CD8-positive, alpha-beta memory T cell (primary cell): ENCODE measurements around the gene FGFR4. TPM values are rescaled to one million over a fixed set of nuclear protein-coding genes. Genes with fewer than 3 reads are reported as not detected.

Source experiments
- CTCF ChIA-PET: fragments of 350-600 bp; sonication (Branson Sonifier 250); formaldehyde crosslinking; loops from one replicate; lab custom pipeline; 2021; ENCODE audit warnings: antibody characterized with exemption; lab: Charles Lee
- POLR2A ChIA-PET: fragments of 350-600 bp; sonication (Branson Sonifier 250); formaldehyde crosslinking; loops from one replicate; lab custom pipeline; 2021; ENCODE audit warnings: antibody characterized with exemption; lab: Charles Lee
- DNase-seq, 5 donors: peaks; one replicate each; pipeline versions ENCODE4 v3.0.0 to v3.0.0-alpha.2; 2020 to 2022; ENCODE audit warnings: mixed read lengths in 1 of 5
- H3K27ac ChIP-seq: one replicate; pipeline ENCODE4 v1.7.0; 2013; ENCODE audit warnings: low read depth, mild to moderate bottlenecking, low read length, moderate library complexity
- H3K27me3 ChIP-seq: 2 replicates; pipeline ENCODE4 v1.7.0; 2013; ENCODE audit warnings: low read length, mild to moderate bottlenecking; ENCODE audit not compliant: insufficient read depth, poor library complexity, severe bottlenecking
- H3K36me3 ChIP-seq: 2 replicates; pipeline ENCODE4 v1.7.0; 2013; ENCODE audit warnings: mild to moderate bottlenecking, low read length, moderate library complexity; ENCODE audit not compliant: insufficient read depth
- H3K4me1 ChIP-seq: 2 replicates; pipeline ENCODE4 v1.7.0; 2013; ENCODE audit warnings: mild to moderate bottlenecking, low read length, moderate library complexity; ENCODE audit not compliant: insufficient read depth
- H3K4me3 ChIP-seq: 2 replicates; pipeline ENCODE4 v1.7.0; 2013; ENCODE audit warnings: mild to moderate bottlenecking, low read length
- H3K9me3 ChIP-seq: 2 replicates; pipeline ENCODE4 v1.7.0; 2013; ENCODE audit warnings: mild to moderate bottlenecking, low read length
- H3K27ac Mint-ChIP-seq, 8 donors: one replicate each; pipeline ENCODE4 v1.8.0; 2020 to 2021; ENCODE audit warnings: mixed read lengths in 8 of 8, mild to moderate bottlenecking in 6 of 8, inconsistent platforms in 3 of 8, moderate library complexity in 3 of 8
- H3K27me3 Mint-ChIP-seq, 2 donors: one replicate each; pipeline ENCODE4 v1.8.0; 2020 to 2021; ENCODE audit warnings: mixed read lengths in 2 of 2, mild to moderate bottlenecking in 1 of 2, moderate library complexity in 1 of 2
- H3K36me3 Mint-ChIP-seq, 3 donors: one replicate each; pipeline ENCODE4 v1.8.0; 2020 to 2021; ENCODE audit warnings: mixed read lengths in 3 of 3, inconsistent platforms in 1 of 3, mild to moderate bottlenecking in 1 of 3
- H3K4me1 Mint-ChIP-seq, 3 donors: one replicate each; pipeline ENCODE4 v1.8.0; 2020 to 2021; ENCODE audit warnings: mixed read lengths in 3 of 3, inconsistent platforms in 1 of 3, mild to moderate bottlenecking in 1 of 3
- H3K4me3 Mint-ChIP-seq, 7 donors: one replicate each; pipeline ENCODE4 v1.8.0; 2020 to 2021; ENCODE audit warnings: mixed read lengths in 7 of 7, mild to moderate bottlenecking in 6 of 7, moderate library complexity in 4 of 7, inconsistent platforms in 2 of 7
- H3K9me3 Mint-ChIP-seq, 5 donors: one replicate each; pipeline ENCODE4 v1.8.0; 2020 to 2022; ENCODE audit warnings: mixed read lengths in 5 of 5, mild to moderate bottlenecking in 3 of 5, moderate library complexity in 2 of 5, inconsistent platforms in 1 of 5
- polyA plus RNA-seq: library from polyadenylated mRNA; unstranded; fragments of 300-500 nt; fragmentation: Illumina TruSeq; gene quantifications from one replicate; pipeline ENCODE4 v1.2.3, GENCODE V29; 2021
- total RNA-seq, 2 experiments: library from RNA; stranded (reverse); gene quantifications; one replicate each; pipeline ENCODE4 v1.2.3, GENCODE V29; 2021

The FGFR4 gene
- total and polyA plus RNA-seq, 3 experiments from 2014 or later, result 0.29 to 1.2 (median 0.42) TPM

- CTCF ChIA-PET, result interaction anchor here (1.6 kb wide), 1 partner anchor 19 kb away, joined by 5 read pairs; no protein-coding TSS in a partner anchor
- H3K36me3 ChIP-seq, result no peaks in the 10 kb centered on the region
- no peaks in the 10 kb centered on the region for H3K27me3 ChIP-seq
- Mint-ChIP-seq H3K27ac (no peak overlapping the region), H3K4me3 (no peak overlapping the region), H3K27me3 (no peaks in the 10 kb centered on the region), H3K9me3 (no peaks in the 10 kb centered on the region), H3K4me1 (no peaks in the 10 kb centered on the region), H3K36me3 (no peaks in the 10 kb centered on the region)
- H3K9me3 ChIP-seq, result no peaks in the 10 kb centered on the region
- no peak for DNase-seq
- no peak overlapping the region for H3K4me3 ChIP-seq
- H3K4me1 ChIP-seq, result no peaks in the 10 kb centered on the region
- H3K27ac ChIP-seq, result no peak overlapping the region
- POLR2A ChIA-PET, result no interaction called here
Measured at GRCh38 chr5:177093082-177093712, 6.5 kb downstream of the FGFR4 start.

DNA sequence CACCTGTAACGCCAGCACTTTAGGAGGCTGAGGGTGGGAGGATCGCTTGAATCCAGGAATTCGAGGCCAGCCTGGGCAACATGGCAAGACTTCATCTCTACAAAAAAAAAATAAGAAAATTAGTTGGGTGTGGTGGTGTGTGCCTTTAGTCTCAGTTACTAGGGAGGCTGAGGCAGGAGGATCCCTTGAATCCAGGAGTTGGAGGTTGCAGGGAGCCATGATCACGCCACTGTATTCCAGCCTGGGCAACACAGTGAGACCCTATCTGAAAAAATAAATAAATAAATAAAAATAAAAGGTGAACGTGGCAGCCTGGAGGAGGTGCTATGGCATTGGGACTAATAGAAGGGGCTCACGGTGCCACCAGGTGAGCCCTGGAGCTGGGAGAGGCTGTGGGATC, 7.1 kb downstream of the FGFR4 start:
- no peaks in the 10 kb centered on the region for H3K27me3 Mint-ChIP-seq
- DNase-seq, result no peak
- H3K27ac Mint-ChIP-seq, result no peak overlapping the region
- H3K36me3 Mint-ChIP-seq, result no peaks in the 10 kb centered on the region
- no peaks in the 10 kb centered on the region for H3K9me3 Mint-ChIP-seq
- H3K9me3 ChIP-seq, result no peaks in the 10 kb centered on the region
- no peaks in the 10 kb centered on the region for H3K36me3 ChIP-seq
- no peak overlapping the region for H3K27ac ChIP-seq
- H3K4me1 Mint-ChIP-seq, result no peaks in the 10 kb centered on the region
- ChIA-PET POLR2A (no interaction called here), CTCF (no interaction called here)
- H3K27me3 ChIP-seq, result no peaks in the 10 kb centered on the region
- H3K4me3 Mint-ChIP-seq, result no peak overlapping the region
- no peak overlapping the region for H3K4me3 ChIP-seq
- H3K4me1 ChIP-seq, result no peaks in the 10 kb centered on the region

DNA sequence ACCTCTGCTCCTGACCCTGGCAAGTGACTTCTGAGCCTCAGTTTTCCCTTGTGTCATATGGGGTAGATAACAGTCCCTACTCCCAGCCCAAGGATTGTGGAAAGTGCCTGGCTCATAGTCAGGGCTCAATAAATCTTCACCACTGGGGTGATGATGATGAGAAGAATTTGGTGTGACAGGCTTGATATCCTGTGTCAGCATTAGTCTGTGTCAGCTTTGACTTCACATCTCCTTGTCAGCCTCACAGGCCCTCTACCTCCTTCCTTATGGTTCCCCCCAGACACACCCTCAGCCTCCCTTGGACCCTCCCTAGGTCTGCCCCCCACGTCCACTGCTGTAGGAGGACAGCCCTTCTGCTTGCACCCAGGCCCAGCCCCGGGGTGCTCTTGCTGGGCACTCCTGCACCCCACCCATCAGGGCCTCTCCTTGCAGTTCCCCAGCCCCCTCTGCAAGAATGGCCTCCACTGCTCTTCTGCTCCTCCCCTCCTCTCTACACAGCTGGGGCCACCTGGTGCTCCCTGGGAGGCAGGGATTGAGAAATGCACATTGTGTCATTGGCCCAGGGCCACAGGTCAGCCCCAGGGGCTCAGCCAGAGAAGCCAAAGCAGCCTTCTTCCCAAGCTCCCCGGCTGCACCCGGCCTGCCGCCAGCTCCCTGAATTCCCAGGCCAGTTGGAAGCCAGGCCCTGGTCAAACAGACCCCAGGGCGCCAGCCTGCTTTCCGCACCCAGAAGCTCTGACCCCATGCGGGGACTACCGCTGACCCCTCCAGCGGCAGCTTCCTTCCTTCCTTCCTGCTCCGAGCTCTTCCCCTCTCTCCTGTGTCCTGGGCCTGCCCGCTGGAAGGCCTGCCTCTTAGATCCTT, 7.7 kb downstream of the FGFR4 start:
- POLR2A ChIA-PET, result no interaction called here
- no peaks in the 10 kb centered on the region for H3K27me3 ChIP-seq
- H3K27ac ChIP-seq, result no peak overlapping the region
- H3K4me3 Mint-ChIP-seq, result no peak overlapping the region
- CTCF ChIA-PET, result no interaction called here
- no peak overlapping the region for H3K27ac Mint-ChIP-seq
- H3K4me1 Mint-ChIP-seq, result no peaks in the 10 kb centered on the region
- H3K36me3 ChIP-seq, result no peaks in the 10 kb centered on the region
- H3K9me3 ChIP-seq, result no peaks in the 10 kb centered on the region
- DNase-seq, result no peak
- H3K27me3 Mint-ChIP-seq, result no peaks in the 10 kb centered on the region
- no peaks in the 10 kb centered on the region for H3K9me3 Mint-ChIP-seq
- H3K4me3 ChIP-seq, result no peak overlapping the region
- no peaks in the 10 kb centered on the region for H3K36me3 Mint-ChIP-seq
- H3K4me1 ChIP-seq, result no peaks in the 10 kb centered on the region

DNA sequence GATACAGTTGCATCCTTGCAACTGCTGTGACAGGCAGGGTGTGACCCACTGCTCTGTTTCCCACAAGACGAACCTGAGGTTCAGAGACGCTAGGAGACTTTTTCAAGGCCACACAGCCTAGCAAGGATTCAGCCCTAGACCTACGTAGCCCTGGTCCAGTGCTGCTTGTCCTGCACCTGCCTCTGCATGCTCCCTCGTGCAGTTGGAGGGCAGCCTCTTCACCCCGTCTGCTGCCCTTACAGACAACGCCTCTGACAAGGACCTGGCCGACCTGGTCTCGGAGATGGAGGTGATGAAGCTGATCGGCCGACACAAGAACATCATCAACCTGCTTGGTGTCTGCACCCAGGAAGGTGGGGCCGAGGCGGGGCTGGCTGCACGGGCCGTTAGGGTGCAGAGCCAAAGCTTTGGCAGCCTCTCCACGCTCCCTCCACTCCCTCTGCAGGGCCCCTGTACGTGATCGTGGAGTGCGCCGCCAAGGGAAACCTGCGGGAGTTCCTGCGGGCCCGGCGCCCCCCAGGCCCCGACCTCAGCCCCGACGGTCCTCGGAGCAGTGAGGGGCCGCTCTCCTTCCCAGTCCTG, 8.5 kb downstream of the FGFR4 start:
- ChIA-PET CTCF (no interaction called here), POLR2A (no interaction called here)
- Histone ChIP-seq H3K9me3 (no peaks in the 10 kb centered on the region), H3K4me3 (no peak overlapping the region), H3K4me1 (no peaks in the 10 kb centered on the region), H3K27me3 (no peaks in the 10 kb centered on the region), H3K36me3 (no peaks in the 10 kb centered on the region), H3K27ac (no peak overlapping the region)
- H3K36me3 Mint-ChIP-seq, result no peaks in the 10 kb centered on the region
- no peak overlapping the region for H3K27ac Mint-ChIP-seq
- no peak for DNase-seq
- no peaks in the 10 kb centered on the region for H3K4me1 Mint-ChIP-seq
- H3K4me3 Mint-ChIP-seq, result no peak overlapping the region
- H3K9me3 Mint-ChIP-seq, result no peaks in the 10 kb centered on the region
- H3K27me3 Mint-ChIP-seq, result peaks cover 0 to under 1% of the 10 kb centered on the region in 2 donors

DNA sequence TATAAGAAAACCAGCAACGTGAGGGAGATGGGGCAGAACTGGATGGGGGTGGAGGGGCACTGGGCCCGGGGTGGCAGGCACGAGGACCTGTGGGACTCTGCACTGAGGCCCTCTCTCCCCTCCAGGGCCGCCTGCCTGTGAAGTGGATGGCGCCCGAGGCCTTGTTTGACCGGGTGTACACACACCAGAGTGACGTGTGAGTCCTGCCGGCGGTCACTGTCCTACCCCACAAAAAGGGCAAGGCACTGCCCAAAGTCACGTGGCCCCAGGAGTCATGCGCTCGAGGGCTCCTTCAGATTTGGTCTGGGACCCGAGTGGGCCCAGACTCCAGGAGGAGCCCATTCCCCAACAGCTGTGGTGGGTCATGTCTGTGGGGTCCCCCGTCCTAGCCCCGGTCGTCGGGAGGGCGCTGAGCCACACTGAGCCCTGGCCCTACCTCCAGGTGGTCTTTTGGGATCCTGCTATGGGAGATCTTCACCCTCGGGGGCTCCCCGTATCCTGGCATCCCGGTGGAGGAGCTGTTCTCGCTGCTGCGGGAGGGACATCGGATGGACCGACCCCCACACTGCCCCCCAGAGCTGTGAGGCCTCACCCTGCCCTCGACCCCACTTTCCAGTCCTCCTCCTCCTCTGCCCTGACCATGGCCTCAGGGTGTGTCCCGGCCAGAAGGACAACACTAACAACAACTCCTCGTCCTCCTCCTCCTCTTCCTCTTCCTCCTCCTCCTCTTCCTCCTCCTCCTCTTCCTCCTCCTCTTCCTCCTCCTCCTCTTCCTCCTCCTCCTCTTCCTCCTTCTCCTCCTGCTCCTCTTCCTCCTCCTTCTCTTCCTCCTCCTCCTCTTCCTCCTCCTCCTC, 9.7 kb downstream of the FGFR4 start:
- ChIA-PET CTCF (no interaction called here), POLR2A (no interaction called here)
- no peak for DNase-seq

DNA sequence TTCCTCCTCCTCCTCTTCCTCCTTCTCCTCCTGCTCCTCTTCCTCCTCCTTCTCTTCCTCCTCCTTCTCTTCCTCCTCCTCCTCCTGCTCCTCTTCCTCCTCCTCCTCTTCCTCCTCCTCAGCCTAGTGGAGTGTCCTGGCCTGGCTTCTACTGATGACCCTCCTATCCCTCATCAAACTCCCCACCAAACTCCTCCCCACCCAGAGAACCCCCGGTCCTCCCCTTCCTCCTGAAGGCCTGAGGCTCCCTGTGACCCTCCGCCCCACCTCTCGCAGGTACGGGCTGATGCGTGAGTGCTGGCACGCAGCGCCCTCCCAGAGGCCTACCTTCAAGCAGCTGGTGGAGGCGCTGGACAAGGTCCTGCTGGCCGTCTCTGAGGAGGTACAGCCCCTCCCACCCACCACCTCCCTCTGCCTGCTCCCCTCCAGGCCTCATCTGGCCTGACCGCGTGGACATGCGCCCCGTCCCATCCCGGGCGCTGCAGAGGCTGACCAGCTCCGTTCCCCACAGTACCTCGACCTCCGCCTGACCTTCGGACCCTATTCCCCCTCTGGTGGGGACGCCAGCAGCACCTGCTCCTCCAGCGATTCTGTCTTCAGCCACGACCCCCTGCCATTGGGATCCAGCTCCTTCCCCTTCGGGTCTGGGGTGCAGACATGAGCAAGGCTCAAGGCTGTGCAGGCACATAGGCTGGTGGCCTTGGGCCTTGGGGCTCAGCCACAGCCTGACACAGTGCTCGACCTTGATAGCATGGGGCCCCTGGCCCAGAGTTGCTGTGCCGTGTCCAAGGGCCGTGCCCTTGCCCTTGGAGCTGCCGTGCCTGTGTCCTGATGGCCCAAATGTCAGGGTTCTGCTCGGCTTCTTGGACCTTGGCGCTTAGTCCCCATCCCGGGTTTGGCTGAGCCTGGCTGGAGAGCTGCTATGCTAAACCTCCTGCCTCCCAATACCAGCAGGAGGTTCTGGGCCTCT, 10.6 kb downstream of the FGFR4 start:
- no peak overlapping the region for H3K27ac ChIP-seq
- no peaks in the 10 kb centered on the region for H3K36me3 ChIP-seq
- ChIA-PET POLR2A (no interaction called here), CTCF (interaction anchor here (1.4 to 1.7 kb wide), 2 partner anchors 17 to 25 kb away, joined by 4 read pairs; no protein-coding TSS in a partner anchor)
- no peaks in the 10 kb centered on the region for H3K36me3 Mint-ChIP-seq
- no peak for DNase-seq
- no peak overlapping the region for H3K27ac Mint-ChIP-seq
- no peaks in the 10 kb centered on the region for H3K4me1 ChIP-seq
- no peak overlapping the region for H3K4me3 Mint-ChIP-seq
- no peak overlapping the region for H3K4me3 ChIP-seq
- H3K4me1 Mint-ChIP-seq, result no peaks in the 10 kb centered on the region
- no peaks in the 10 kb centered on the region for H3K9me3 ChIP-seq
- H3K27me3 Mint-ChIP-seq, result peaks cover 2 to 5% of the 10 kb centered on the region in 2 donors
- H3K9me3 Mint-ChIP-seq, result no peaks in the 10 kb centered on the region
- H3K27me3 ChIP-seq, result no peaks in the 10 kb centered on the region

More for the DNA sequence above, 9.7 kb downstream of the FGFR4 start:
- Histone ChIP-seq H3K27me3 (no peaks in the 10 kb centered on the region), H3K4me1 (no peaks in the 10 kb centered on the region), H3K27ac (no peak overlapping the region), H3K9me3 (no peaks in the 10 kb centered on the region), H3K4me3 (no peak overlapping the region), H3K36me3 (no peaks in the 10 kb centered on the region)
- H3K4me3 Mint-ChIP-seq, result no peak overlapping the region
- no peak overlapping the region for H3K27ac Mint-ChIP-seq
- H3K36me3 Mint-ChIP-seq, result no peaks in the 10 kb centered on the region
- H3K9me3 Mint-ChIP-seq, result no peaks in the 10 kb centered on the region
- H3K27me3 Mint-ChIP-seq, result peaks cover 2 to 5% of the 10 kb centered on the region in 2 donors
- no peaks in the 10 kb centered on the region for H3K4me1 Mint-ChIP-seq

- H3K4me1 Mint-ChIP-seq, result no peaks in the 10 kb centered on the region
- H3K27me3 Mint-ChIP-seq, result peaks cover 4 to 5% of the 10 kb centered on the region in 2 donors
- no peak overlapping the region for H3K27ac ChIP-seq
- no peak for DNase-seq
- H3K4me3 ChIP-seq, result no peak overlapping the region
- no peak overlapping the region for H3K4me3 Mint-ChIP-seq
- ChIA-PET CTCF (interaction anchor here (1.4 to 1.7 kb wide), 2 partner anchors 16 to 26 kb away, joined by 4 read pairs; no protein-coding TSS in a partner anchor), POLR2A (no interaction called here)
- no peaks in the 10 kb centered on the region for H3K36me3 Mint-ChIP-seq
- H3K4me1 ChIP-seq, result no peaks in the 10 kb centered on the region
- H3K36me3 ChIP-seq, result no peaks in the 10 kb centered on the region
- no peaks in the 10 kb centered on the region for H3K9me3 ChIP-seq
- H3K9me3 Mint-ChIP-seq, result no peaks in the 10 kb centered on the region
- no peaks in the 10 kb centered on the region for H3K27me3 ChIP-seq
- H3K27ac Mint-ChIP-seq, result no peak overlapping the region
Measured at GRCh38 chr5:177098120-177098469, 11.4 kb downstream of the FGFR4 start.
